Limb (tissue), 2 donors: Measurements from ENCODE around the gene CDC42EP2.

ENCODE experiments used
- DNase-seq, 2 donors: peaks; one replicate each; pipeline ENCODE4 v3.0.0-alpha.2; 2016; ENCODE audit errors: extremely low spot score in 2 of 2

Gene CDC42EP2

GRCh38 chr11:65297026-65297672, 17.5 kb upstream of the CDC42EP2 start:
- no peak for DNase-seq

GRCh38 chr11:65298131-65298535, 16.5 kb upstream of the CDC42EP2 start:
- DNase-seq = peak; percentile 66 to 73

DNA sequence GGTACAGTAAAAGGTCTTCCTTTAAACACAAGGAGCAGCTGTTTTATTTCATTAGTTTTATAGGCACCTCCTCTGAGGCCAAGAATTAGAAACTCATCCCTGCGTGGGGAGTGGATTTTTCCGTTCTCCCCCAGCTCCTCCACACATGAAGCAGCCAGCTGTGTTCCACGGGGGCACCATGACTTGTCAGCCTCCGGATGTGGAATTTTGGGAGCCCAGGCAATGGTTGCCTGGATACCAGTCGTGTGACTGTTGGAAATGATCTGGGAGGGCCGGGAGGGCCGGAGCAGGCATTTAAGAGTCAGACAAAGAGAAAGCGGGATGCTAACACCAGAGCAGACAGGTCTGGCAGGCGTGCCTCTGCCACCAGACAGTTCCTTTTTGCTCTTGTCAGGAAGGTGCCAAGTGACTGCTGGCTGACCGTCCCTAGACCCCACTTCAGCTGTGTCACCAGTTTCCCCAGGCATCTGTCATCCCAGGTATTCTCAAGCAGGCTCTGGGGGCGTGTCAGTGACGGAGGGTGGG, 15.9 kb upstream of the CDC42EP2 start:
- DNase-seq = peak; percentile 70 to 74

GRCh38 chr11:65300621-65301275, 13.9 kb upstream of the CDC42EP2 start:
- no peak for DNase-seq

GRCh38 chr11:65301491-65302329, 13.0 kb upstream of the CDC42EP2 start:
- DNase-seq = peak; percentile 60 to 73

DNA sequence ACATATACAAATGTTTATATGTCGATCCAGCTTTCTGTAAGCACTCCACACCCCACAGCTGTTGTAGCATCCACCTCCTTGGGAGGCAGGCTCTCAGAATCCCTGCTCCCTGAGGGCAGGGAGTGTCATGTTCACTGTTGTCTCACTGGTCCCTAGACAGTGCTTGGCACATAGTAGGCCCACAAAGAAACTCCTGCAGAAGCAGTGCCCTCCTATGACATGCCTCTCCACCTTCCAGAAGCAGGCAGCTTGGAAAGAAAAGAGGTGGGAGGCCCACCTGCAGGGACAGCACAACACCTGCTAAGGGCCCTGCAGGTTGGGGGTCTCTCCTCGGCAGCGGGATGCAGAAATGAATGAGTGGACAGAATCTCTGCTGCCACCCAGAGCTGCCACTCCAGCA, 11.1 kb upstream of the CDC42EP2 start:
- no peak for DNase-seq

GRCh38 chr11:65304110-65304509, 10.6 kb upstream of the CDC42EP2 start:
- DNase-seq = no peak

- no peak for DNase-seq
These were observed 10.1 kb upstream of the CDC42EP2 start for GRCh38 chr11:65304613-65305012.

DNA sequence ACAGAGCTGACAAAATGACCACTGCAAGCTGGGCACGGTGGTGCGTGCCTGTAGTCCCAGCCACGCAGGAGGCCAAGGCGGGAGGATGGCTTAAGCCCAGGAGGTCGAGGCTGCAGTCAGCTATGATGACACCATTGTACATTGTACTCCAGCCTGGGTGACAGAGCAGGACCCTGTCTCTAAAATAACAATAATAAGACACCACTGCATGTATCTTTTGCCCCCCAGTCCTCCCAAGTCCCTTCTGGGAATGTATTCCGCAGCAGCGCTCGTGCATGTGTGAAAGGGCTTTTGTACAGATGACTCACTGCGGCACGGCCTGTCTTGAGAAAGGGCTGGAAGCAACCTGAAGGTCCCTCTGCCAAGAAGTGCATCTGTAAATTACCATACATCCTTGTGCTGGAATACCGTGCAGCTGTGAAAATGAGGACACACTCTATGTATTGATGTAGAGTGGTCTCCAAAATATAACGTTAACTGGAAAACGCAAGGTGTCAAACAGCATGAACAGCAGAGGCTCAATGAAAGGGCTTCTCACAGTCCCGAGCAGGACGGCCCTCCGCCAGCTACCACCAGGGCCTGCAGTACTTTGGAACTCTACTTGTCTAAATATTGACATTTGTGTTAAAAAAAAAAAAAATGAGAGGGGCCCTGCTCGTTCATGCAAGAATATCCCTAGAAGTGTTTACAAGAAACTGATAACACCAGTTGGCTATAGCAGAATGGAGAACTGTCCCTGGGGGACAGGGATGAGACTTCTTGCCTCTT, 9.0 kb upstream of the CDC42EP2 start:
- DNase-seq = no peak

- no peak for DNase-seq
These were observed 7.1 kb upstream of the CDC42EP2 start for GRCh38 chr11:65307298-65308229.

- DNase-seq = no peak
These were observed 6.3 kb upstream of the CDC42EP2 start for GRCh38 chr11:65308281-65308891.

DNA sequence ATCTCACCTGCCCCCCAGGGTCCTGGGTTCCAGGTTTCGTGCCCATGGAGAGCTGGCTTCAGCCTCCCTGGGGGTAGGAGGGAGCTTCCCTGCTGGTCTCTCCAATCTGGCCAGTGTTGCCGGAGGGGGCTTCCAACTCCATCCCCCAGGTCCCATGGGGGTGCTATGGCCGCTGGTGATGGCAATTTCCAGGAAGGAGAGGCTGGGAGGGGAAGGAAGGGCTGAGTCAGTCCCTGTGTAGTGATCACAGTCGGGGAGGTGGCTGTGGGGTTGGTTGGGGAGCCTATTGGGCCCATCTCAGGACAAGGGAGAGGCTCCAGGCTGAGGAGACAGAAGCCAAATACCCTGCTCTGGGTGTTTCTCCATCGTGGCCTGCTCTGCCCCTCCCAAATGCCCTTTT, 5.7 kb upstream of the CDC42EP2 start:
- DNase-seq = no peak

GRCh38 chr11:65310215-65310614, 4.5 kb upstream of the CDC42EP2 start:
- DNase-seq = no peak

DNA sequence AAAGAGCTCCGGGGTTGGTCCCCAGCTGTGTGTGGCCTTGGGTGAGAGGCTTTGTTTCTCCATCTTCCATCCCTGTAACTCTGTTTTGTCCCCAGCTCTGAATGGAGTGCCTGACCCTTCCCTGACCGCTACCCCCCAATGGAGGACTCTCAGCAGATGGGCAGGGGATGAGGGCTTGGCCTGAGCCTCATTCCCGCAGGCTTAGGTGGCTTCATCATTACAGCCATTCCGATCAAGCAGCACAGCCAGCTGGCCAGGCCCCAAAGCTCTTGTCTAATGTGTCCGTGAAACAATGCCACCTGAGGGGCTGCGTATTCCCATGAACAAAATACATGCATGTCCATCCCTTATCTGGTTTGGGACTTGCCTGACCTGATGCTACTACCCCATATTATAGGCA, 3.9 kb upstream of the CDC42EP2 start:
- no peak for DNase-seq

DNA sequence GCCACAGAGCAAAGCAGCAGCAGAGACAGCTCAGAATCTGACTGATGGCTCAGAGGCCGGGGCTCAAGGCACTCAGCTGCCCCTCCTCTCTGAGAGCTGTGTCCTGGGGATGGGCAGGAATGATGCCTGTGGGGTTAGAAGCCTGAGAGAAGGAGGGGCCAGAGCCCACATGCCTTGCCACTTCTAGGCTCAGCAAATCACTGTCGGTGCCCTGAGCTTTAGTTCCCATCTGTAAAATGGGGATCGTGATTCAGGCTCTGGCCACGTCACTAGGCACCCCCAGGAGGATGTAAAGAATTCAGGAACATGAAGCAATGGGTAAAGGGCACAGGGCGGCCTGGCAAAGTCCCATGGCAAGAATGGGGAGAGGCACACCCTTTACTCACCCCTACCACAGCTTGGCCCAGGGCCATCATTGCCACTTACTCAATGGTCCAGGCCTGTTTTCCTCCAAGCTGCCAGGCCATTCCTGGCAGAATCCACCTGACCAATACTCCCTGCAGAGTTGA, 3.4 kb upstream of the CDC42EP2 start:
- DNase-seq = no peak

GRCh38 chr11:65315204-65315865, 669 bp downstream of the CDC42EP2 start:
- peak; percentile 83 to 93 for DNase-seq

- no peak for DNase-seq
These were observed 1.2 kb downstream of the CDC42EP2 start for GRCh38 chr11:65315866-65316226.

DNA sequence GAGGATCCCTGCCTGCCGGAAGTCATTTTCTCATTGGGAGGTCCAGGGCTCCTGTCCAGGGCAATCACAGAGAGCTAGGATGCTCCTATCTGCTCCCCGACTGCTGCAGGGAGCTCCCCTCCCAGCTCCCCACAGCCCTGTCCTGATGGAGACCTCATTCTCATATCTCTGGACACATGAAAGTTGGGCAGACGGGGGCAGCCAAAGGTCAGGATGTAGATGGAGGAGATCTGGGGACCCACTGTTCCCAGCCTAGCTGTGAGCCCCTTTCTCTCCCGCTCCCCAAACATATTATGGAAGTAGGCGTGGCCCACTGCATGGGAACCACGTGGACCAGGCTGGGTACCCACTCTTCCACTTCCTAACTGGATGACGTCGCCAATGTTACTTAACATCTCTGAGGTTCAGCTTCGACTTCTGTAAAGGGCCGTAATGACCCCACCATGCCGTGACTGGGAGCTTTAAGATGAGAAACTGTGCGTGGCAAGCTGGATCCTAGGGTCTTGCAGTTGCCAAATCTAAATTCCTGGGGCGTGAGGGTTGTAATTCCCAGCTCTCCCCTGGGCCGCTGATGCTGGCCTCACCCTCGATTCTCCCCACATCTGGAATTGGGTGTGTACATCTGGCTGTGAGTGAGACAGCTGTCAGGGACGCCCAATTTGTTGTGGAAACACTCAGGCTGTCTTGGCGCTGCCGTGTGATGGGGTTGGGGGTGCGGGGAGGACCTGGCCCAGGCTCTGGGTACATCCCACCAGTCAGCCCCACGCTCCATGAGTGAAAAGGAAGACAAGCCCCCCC, 1.8 kb downstream of the CDC42EP2 start:
- peak in 1 of 2 donors; percentile 83 for DNase-seq
